GM12875 (cell line): ENCODE results near the gene SHC4.

Experiments used
- H3K4me3 ChIP-seq: one replicate; pipeline ENCODE4 v1.5.1; 2011; ENCODE audit warnings: low read depth, low read length, control low read depth
- TF ChIP-seq, protein P1 (sequence below): IDR thresholded peaks from 2 replicates; pipeline ENCODE4 v1.5.1; 2011; ENCODE audit warnings: low read depth, mild to moderate bottlenecking, control low read depth, inconsistent platforms, low read length, moderate library complexity, borderline replicate concordance; ENCODE audit not compliant: insufficient read depth

The SHC4 gene, protein sequence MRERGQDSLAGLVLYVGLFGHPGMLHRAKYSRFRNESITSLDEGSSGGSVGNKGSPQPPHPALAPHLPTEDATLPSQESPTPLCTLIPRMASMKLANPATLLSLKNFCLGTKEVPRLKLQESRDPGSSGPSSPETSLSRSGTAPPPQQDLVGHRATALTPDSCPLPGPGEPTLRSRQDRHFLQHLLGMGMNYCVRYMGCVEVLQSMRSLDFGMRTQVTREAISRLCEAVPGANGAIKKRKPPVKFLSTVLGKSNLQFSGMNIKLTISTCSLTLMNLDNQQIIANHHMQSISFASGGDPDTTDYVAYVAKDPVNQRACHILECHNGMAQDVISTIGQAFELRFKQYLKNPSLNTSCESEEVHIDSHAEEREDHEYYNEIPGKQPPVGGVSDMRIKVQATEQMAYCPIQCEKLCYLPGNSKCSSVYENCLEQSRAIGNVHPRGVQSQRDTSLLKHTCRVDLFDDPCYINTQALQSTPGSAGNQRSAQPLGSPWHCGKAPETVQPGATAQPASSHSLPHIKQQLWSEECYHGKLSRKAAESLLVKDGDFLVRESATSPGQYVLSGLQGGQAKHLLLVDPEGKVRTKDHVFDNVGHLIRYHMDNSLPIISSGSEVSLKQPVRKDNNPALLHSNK

GRCh38 chr15:48963524-48964113 lies at the start of gene SHC4:
TSS of gene SHC4 (minus strand) at chr15:48963919. CDS start at chr15:48963015, 904 bp downstream.
- peak within 1 kb of the TSS; percentile 31 for H3K4me3 ChIP-seq
- TF ChIP-seq, protein P1, sequence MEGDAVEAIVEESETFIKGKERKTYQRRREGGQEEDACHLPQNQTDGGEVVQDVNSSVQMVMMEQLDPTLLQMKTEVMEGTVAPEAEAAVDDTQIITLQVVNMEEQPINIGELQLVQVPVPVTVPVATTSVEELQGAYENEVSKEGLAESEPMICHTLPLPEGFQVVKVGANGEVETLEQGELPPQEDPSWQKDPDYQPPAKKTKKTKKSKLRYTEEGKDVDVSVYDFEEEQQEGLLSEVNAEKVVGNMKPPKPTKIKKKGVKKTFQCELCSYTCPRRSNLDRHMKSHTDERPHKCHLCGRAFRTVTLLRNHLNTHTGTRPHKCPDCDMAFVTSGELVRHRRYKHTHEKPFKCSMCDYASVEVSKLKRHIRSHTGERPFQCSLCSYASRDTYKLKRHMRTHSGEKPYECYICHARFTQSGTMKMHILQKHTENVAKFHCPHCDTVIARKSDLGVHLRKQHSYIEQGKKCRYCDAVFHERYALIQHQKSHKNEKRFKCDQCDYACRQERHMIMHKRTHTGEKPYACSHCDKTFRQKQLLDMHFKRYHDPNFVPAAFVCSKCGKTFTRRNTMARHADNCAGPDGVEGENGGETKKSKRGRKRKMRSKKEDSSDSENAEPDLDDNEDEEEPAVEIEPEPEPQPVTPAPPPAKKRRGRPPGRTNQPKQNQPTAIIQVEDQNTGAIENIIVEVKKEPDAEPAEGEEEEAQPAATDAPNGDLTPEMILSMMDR: 0 out of 2 replicates have a peak, but pooled peaks have one; percentile 0

GRCh38 chr15:48999314-48999713 lies 35.6 kb upstream of the SHC4 start:
- no peak overlapping the region for H3K4me3 ChIP-seq
- TF ChIP-seq, protein P1: no peak

DNA sequence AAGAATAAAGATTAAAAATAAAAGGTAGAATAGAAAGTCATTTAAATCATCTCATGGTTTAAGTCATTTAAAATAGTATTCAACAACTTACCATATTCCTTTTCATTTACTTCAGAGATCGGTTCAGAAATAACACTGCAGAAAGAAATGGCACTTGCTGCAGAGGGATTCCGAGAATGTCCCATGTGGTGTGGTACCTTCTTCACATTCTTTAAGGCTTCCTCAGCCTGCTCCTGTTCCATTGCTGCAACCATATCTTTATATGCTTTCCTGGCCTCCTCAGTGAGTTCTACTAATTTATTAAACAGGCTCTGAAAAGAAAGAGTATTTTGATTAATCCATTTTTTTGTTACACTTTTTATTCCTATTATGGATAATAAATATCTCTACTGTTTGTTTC lies 32.6 kb upstream of the SHC4 start:
- H3K4me3 ChIP-seq: no peak overlapping the region
- TF ChIP-seq, protein P1: no peak

- H3K4me3 ChIP-seq: no peak overlapping the region
- TF ChIP-seq, protein P1: no peak
Measured at GRCh38 chr15:48993380-48993779, 29.7 kb upstream of the SHC4 start.

GRCh38 chr15:48992545-48992944 lies 28.8 kb upstream of the SHC4 start:
- no peak overlapping the region for H3K4me3 ChIP-seq
- TF ChIP-seq, protein P1: no peak

GRCh38 chr15:48992096-48992495 lies 28.4 kb upstream of the SHC4 start:
- H3K4me3 ChIP-seq: no peak overlapping the region
- TF ChIP-seq, protein P1: no peak
